Natural killer cell treated with Interleukin-12 subunit alpha and Interleukin-12 subunit beta and Interleukin-15 and Interleukin-18, amount 100 ng/mL, for 72 hours (primary cell): ENCODE results near the gene IVNS1ABP. TPM values are rescaled to one million over a fixed set of nuclear protein-coding genes. Genes with fewer than 3 reads are reported as not detected.
"Not testable (repeated sequence)": the region's sequence is repeated elsewhere in the genome, so short reads cannot be mapped to it uniquely, and the experiment has no call there.

Experiments
- ATAC-seq, 2 donors: fragments of 150-1000 bp; cut with Tn5 transposase in 1 of 2; sonication (Bioruptor Pico), chemical (Tn5 transposase) in 1 of 2; 2 replicates each; pipeline ENCODE4 v1.10.0; 2021
- DNase-seq: peaks from one replicate; pipeline ENCODE4 v3.0.0; 2022; ENCODE audit warnings: low spot score
- H3K27ac Mint-ChIP-seq, 2 donors: 1 replicate in 1 of 2; 2 replicates in 1 of 2; pipeline ENCODE4 v1.8.0; 2022; ENCODE audit warnings: mixed read lengths in 2 of 2, mild to moderate bottlenecking in 1 of 2, moderate library complexity in 1 of 2
- H3K27me3 Mint-ChIP-seq, 2 donors: 1 replicate in 1 of 2; 2 replicates in 1 of 2; pipeline ENCODE4 v1.8.0; 2022; ENCODE audit warnings: mixed read lengths in 2 of 2
- H3K36me3 Mint-ChIP-seq: one replicate; pipeline ENCODE4 v1.8.0; 2022; ENCODE audit warnings: mixed read lengths
- H3K4me1 Mint-ChIP-seq, 2 donors: 1 replicate in 1 of 2; 2 replicates in 1 of 2; pipeline ENCODE4 v1.8.0; 2022; ENCODE audit warnings: low read depth in 2 of 2, mixed read lengths in 2 of 2, mild to moderate bottlenecking in 1 of 2
- H3K4me3 Mint-ChIP-seq: one replicate; pipeline ENCODE4 v1.8.0; 2022; ENCODE audit warnings: mixed read lengths
- H3K9me3 Mint-ChIP-seq: 2 replicates; pipeline ENCODE4 v1.8.0; 2022; ENCODE audit warnings: mixed read lengths
- total RNA-seq, 2 donors: library from RNA; stranded (reverse); gene quantifications; one replicate each; pipeline ENCODE4 v1.2.3, GENCODE V29; 2022

Gene IVNS1ABP
- 100 to 1,000 TPM; 744 to 950 TPM for total RNA-seq

- no peaks in the 10 kb centered on the region for H3K27me3 Mint-ChIP-seq
- peak; percentile 84 to 88 for ATAC-seq
- peaks cover 52% of the 10 kb centered on the region for H3K36me3 Mint-ChIP-seq
- peak; percentile 97 for DNase-seq
- peak within 1 kb of the TSS; percentile 92 for H3K4me3 Mint-ChIP-seq
- H3K4me1 Mint-ChIP-seq, result peaks cover 37 to 50% of the 10 kb centered on the region in 2 donors
- H3K27ac Mint-ChIP-seq, result peak within 1 kb of the TSS; percentile 87 to 98
- H3K9me3 Mint-ChIP-seq, result peaks cover 6% of the 10 kb centered on the region
Measured at GRCh38 chr1:185317034-185317885, at the start of gene IVNS1ABP. Gene IVNS1ABP (minus strand): TSS chr1:185317243. CDS start chr1:185309493, 7,750 bp downstream.

GRCh38 chr1:185365951-185366350 is 48.9 kb upstream of the IVNS1ABP start:
- Mint-ChIP-seq H3K36me3 (peaks cover 28% of the 10 kb centered on the region), H3K9me3 (peaks cover 9% of the 10 kb centered on the region), H3K4me1 (peaks cover 16 to 31% of the 10 kb centered on the region in 2 donors), H3K27me3 (no peaks in the 10 kb centered on the region), H3K27ac (no peak overlapping the region), H3K4me3 (no peak overlapping the region)
- DNase-seq, result no peak
- ATAC-seq, result no peak

GRCh38 chr1:185364528-185364927 is 47.5 kb upstream of the IVNS1ABP start:
- H3K9me3 Mint-ChIP-seq, result peaks cover 14% of the 10 kb centered on the region
- H3K27ac Mint-ChIP-seq, DNase-seq, H3K4me3 Mint-ChIP-seq, H3K27me3 Mint-ChIP-seq, ATAC-seq: not testable (repeated sequence)
- H3K36me3 Mint-ChIP-seq, result peaks cover 31% of the 10 kb centered on the region
- H3K4me1 Mint-ChIP-seq, result peaks cover 19 to 31% of the 10 kb centered on the region in 2 donors

GRCh38 chr1:185363205-185363604 is 46.2 kb upstream of the IVNS1ABP start:
- no peak for DNase-seq
- peak overlapping the region in 1 of 2 donors; percentile 5 for H3K27ac Mint-ChIP-seq

GRCh38 chr1:185360714-185361113 is 43.7 kb upstream of the IVNS1ABP start:
- no peak overlapping the region for H3K27ac Mint-ChIP-seq
- no peak for ATAC-seq
- no peak for DNase-seq
- H3K9me3 Mint-ChIP-seq, result peaks cover 16% of the 10 kb centered on the region
- H3K27me3 Mint-ChIP-seq, result no peaks in the 10 kb centered on the region
- H3K4me1 Mint-ChIP-seq, result peaks cover 11 to 20% of the 10 kb centered on the region in 2 donors
- no peak overlapping the region for H3K4me3 Mint-ChIP-seq
- peaks cover 31% of the 10 kb centered on the region for H3K36me3 Mint-ChIP-seq

More at GRCh38 chr1:185363205-185363604, 46.2 kb upstream of the IVNS1ABP start:
- no peak for ATAC-seq
- Mint-ChIP-seq H3K36me3 (peaks cover 31% of the 10 kb centered on the region), H3K4me3 (no peak overlapping the region), H3K4me1 (peaks cover 18 to 19% of the 10 kb centered on the region in 2 donors), H3K27me3 (no peaks in the 10 kb centered on the region), H3K9me3 (peaks cover 16% of the 10 kb centered on the region)

GRCh38 chr1:185358957-185359356 is 41.9 kb upstream of the IVNS1ABP start:
- H3K27ac Mint-ChIP-seq, result peak overlapping the region in 1 of 2 donors; percentile 81
- H3K36me3 Mint-ChIP-seq, result peaks cover 31% of the 10 kb centered on the region
- peaks cover 8 to 17% of the 10 kb centered on the region in 2 donors for H3K4me1 Mint-ChIP-seq
- ATAC-seq (peak; percentile 36 to 41), DNase-seq (no peak)
- no peak overlapping the region for H3K4me3 Mint-ChIP-seq
- H3K9me3 Mint-ChIP-seq, result peaks cover 16% of the 10 kb centered on the region
- H3K27me3 Mint-ChIP-seq, result no peaks in the 10 kb centered on the region

GRCh38 chr1:185355947-185356346 is 38.9 kb upstream of the IVNS1ABP start:
- ATAC-seq (no peak), DNase-seq (no peak)
- H3K36me3 Mint-ChIP-seq, result peaks cover 3% of the 10 kb centered on the region
- peaks cover 7% of the 10 kb centered on the region for H3K9me3 Mint-ChIP-seq
- H3K27me3 Mint-ChIP-seq, result no peaks in the 10 kb centered on the region
- peaks cover 0 to 14% of the 10 kb centered on the region in 2 donors for H3K4me1 Mint-ChIP-seq
- no peak overlapping the region for H3K4me3 Mint-ChIP-seq
- H3K27ac Mint-ChIP-seq, result no peak overlapping the region

- ATAC-seq (no peak), DNase-seq (no peak)
- H3K27ac Mint-ChIP-seq, result no peak overlapping the region
- no peaks in the 10 kb centered on the region for H3K9me3 Mint-ChIP-seq
- H3K4me1 Mint-ChIP-seq, result peaks cover 0 to 3% of the 10 kb centered on the region in 2 donors
- no peaks in the 10 kb centered on the region for H3K27me3 Mint-ChIP-seq
- no peaks in the 10 kb centered on the region for H3K36me3 Mint-ChIP-seq
- H3K4me3 Mint-ChIP-seq, result no peak overlapping the region
Measured at GRCh38 chr1:185353124-185353523, 36.1 kb upstream of the IVNS1ABP start.

GRCh38 chr1:185351734-185352466 is 34.9 kb upstream of the IVNS1ABP start:
- Mint-ChIP-seq H3K27me3 (no peaks in the 10 kb centered on the region), H3K9me3 (no peaks in the 10 kb centered on the region)

GRCh38 chr1:185350027-185350442 is 33.0 kb upstream of the IVNS1ABP start:
- Mint-ChIP-seq H3K4me3 (no peak overlapping the region), H3K27me3 (no peaks in the 10 kb centered on the region), H3K9me3 (no peaks in the 10 kb centered on the region), H3K36me3 (no peaks in the 10 kb centered on the region), H3K4me1 (peaks cover 15 to 18% of the 10 kb centered on the region in 2 donors), H3K27ac (peak overlapping the region in 1 of 2 donors; percentile 39)
- no peak for DNase-seq
- ATAC-seq, result no peak

More at GRCh38 chr1:185351734-185352466, 34.9 kb upstream of the IVNS1ABP start:
- ATAC-seq (no peak), DNase-seq (no peak)
- Mint-ChIP-seq H3K4me1 (peaks cover 4 to 5% of the 10 kb centered on the region in 2 donors), H3K27ac (no peak overlapping the region), H3K4me3 (no peak overlapping the region), H3K36me3 (no peaks in the 10 kb centered on the region)

- no peak for DNase-seq
- ATAC-seq, result no peak
- Mint-ChIP-seq H3K27ac (peak overlapping the region in 1 of 2 donors; percentile 39), H3K9me3 (no peaks in the 10 kb centered on the region), H3K4me3 (no peak overlapping the region), H3K36me3 (no peaks in the 10 kb centered on the region), H3K27me3 (no peaks in the 10 kb centered on the region), H3K4me1 (peaks cover 15 to 21% of the 10 kb centered on the region in 2 donors)
Measured at GRCh38 chr1:185349556-185349955, 32.5 kb upstream of the IVNS1ABP start.

GRCh38 chr1:185348985-185349384 is 31.9 kb upstream of the IVNS1ABP start:
- no peak overlapping the region for H3K4me3 Mint-ChIP-seq
- H3K36me3 Mint-ChIP-seq, result no peaks in the 10 kb centered on the region
- H3K27me3 Mint-ChIP-seq, result no peaks in the 10 kb centered on the region
- H3K27ac Mint-ChIP-seq, result no peak overlapping the region
- peaks cover 18 to 26% of the 10 kb centered on the region in 2 donors for H3K4me1 Mint-ChIP-seq
- DNase-seq (no peak), ATAC-seq (no peak)
- no peaks in the 10 kb centered on the region for H3K9me3 Mint-ChIP-seq

- DNase-seq (no peak), ATAC-seq (no peak)
- Mint-ChIP-seq H3K9me3 (no peaks in the 10 kb centered on the region), H3K27ac (no peak overlapping the region), H3K36me3 (no peaks in the 10 kb centered on the region), H3K4me3 (no peak overlapping the region), H3K4me1 (peaks cover 18 to 26% of the 10 kb centered on the region in 2 donors), H3K27me3 (no peaks in the 10 kb centered on the region)
Measured at GRCh38 chr1:185348296-185348695, 31.3 kb upstream of the IVNS1ABP start.
